GM12892 (cell line): ENCODE results near the gene HIGD2A.

Source experiments
- POLR2A ChIP-seq: IDR thresholded peaks from 2 replicates; pipeline ENCODE4 v1.6.1; 2011; ENCODE audit warnings: low read depth, low read length, control low read depth
- POLR2AphosphoS5 ChIP-seq: IDR thresholded peaks from 2 replicates; pipeline ENCODE4 v1.6.1; 2011; ENCODE audit warnings: low read depth, low read length, control low read depth
- TAF1 ChIP-seq: IDR thresholded peaks from 2 replicates; pipeline ENCODE4 v1.6.1; 2011; ENCODE audit warnings: low read depth, mild to moderate bottlenecking, control low read depth, low read length, borderline replicate concordance

- TF ChIP-seq POLR2A (no peak), POLR2AphosphoS5 (no peak), TAF1 (no peak)
Measured at GRCh38 chr5:176425138-176425537, 36.6 kb downstream of the HIGD2A start.
